Rectal smooth muscle tissue (tissue), 1 donor: ENCODE measurements around the gene RABGAP1.

Experiments used
- H3K27ac ChIP-seq: one replicate; pipeline ENCODE4 v1.7.0; 2013; ENCODE audit warnings: low read depth, low read length, inconsistent platforms
- H3K27me3 ChIP-seq: one replicate; pipeline ENCODE4 v1.7.0; 2013; ENCODE audit warnings: low read length; ENCODE audit not compliant: control insufficient read depth, insufficient read depth
- H3K36me3 ChIP-seq: one replicate; pipeline ENCODE4 v1.7.0; 2013; ENCODE audit warnings: low read length; ENCODE audit not compliant: control insufficient read depth, insufficient read depth
- H3K4me1 ChIP-seq: one replicate; pipeline ENCODE4 v1.7.0; 2013; ENCODE audit warnings: low read length; ENCODE audit not compliant: control insufficient read depth, insufficient read depth
- H3K4me3 ChIP-seq: one replicate; pipeline ENCODE4 v1.7.0; 2013; ENCODE audit warnings: low read length
- H3K9ac ChIP-seq: one replicate; pipeline ENCODE4 v1.7.0; 2013; ENCODE audit warnings: low read length

The RABGAP1 gene

DNA sequence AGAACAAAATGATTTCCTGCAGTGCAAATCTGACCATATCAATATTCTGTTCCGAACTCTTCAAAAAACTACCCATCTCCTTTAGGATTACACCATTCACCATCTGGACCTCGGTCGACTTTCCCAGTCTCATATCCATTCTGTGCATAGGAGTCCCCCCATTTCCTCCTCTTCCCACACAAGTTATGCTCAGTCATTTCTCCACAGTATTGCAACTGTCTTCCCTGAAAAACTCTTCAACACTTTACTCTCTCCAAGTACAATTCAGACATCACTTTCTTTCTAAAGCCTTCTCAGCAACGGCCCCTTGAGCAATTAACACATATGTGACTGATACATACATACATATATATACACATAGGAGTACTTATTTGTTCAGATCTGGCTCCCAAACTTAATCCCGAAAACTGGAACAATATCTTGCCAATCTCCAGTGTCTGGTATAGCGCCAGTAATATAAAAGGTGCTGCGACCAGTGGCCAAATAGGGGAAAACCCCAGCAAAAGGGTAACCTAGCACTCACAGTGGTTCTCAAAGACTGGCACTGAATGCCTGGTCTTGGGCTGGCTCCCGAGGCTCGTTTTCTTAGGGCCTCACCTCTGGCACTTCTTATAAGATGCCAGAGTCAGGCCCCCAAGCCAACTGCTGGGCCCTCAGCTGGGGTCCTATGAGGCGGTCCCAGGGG, 10.1 kb upstream of the RABGAP1 start:
- Histone ChIP-seq H3K27ac (peak overlapping the region; percentile 83), H3K36me3 (no peaks in the 10 kb centered on the region), H3K27me3 (no peaks in the 10 kb centered on the region), H3K4me3 (peak overlapping the region; percentile 86), H3K4me1 (peaks cover 11% of the 10 kb centered on the region), H3K9ac (peak overlapping the region; percentile 51)

DNA sequence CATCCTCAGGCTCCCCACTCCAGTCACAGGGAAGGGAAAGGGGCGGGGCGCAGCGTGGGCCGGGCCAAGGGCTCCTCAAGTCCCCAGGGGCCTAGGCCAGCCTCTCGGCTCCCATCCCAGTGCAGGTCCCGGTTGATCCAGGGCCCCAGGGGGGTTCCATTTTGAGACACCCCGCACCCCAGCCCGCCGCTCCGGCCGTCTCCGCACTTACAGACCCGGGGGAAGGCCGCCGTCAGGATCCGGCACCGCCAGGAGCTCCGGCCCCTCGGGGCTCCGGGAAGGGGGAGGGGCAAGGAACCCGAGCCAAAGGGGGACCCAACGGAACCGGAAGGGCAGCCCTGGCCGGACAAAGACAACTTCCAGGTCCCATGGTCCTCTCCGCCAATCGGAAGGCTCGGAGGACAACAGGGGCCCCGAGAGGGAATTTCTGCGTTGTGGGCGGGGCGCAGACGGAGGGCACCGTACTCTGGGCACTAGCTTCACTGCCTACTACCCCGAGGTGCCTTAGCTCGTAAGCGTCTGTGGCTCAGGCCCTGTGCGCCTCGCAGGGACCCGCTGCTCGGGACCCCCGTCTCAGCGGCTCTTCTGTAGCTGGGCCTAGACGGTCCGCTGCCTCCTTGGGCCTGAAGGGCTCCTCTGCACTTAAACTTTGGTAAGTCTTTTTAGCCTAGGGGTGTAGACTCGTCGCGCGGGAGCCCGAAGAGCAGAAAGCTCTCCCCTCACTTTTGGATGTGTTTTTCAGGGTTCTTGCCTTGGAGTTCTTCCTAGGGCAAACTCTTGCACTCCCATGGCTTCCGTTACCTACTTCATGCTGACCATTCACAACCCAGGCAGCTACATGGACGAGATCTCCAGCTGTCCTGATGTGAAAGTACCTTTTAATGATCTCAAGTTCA, 9.3 kb upstream of the RABGAP1 start, which contains the start of gene ZBTB26:
TSS of gene ZBTB26 (minus strand) at position 287 of the 896 bp plus-strand sequence. CDS start 11,578 bp downstream, outside the sequence.
- H3K9ac ChIP-seq = peak within 1 kb of the TSS; percentile 59
- H3K4me3 ChIP-seq = peak within 1 kb of the TSS; percentile 86
- H3K27me3 ChIP-seq = no peaks in the 10 kb centered on the region
- H3K4me1 ChIP-seq = peaks cover 11% of the 10 kb centered on the region
- peak within 1 kb of the TSS; percentile 83 for H3K27ac ChIP-seq
- peaks cover 3% of the 10 kb centered on the region for H3K36me3 ChIP-seq

DNA sequence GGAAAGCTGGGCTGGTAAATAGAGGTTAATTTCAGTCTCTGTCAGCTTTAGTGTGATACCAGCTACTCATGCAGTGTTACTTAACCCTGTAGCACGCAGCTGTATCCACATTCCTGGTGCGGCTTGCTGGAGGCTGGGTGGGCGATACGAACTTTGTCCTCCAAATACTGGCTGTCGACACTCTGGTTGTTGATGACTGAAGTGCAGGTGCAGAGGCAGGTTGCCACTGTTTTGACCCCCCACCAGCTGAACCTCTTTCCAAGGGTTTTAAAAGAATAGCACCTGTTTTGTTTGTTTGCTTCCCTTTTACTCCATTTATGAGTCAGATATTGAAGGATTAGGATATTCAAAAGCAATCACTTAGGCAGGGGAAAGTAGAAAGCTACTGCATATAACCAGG, 4.4 kb upstream of the RABGAP1 start:
- H3K4me3 ChIP-seq = no peak overlapping the region
- no peak overlapping the region for H3K27ac ChIP-seq
- H3K9ac ChIP-seq = no peak overlapping the region
- H3K36me3 ChIP-seq = peaks cover 7% of the 10 kb centered on the region
- no peaks in the 10 kb centered on the region for H3K27me3 ChIP-seq
- peaks cover 10% of the 10 kb centered on the region for H3K4me1 ChIP-seq

DNA sequence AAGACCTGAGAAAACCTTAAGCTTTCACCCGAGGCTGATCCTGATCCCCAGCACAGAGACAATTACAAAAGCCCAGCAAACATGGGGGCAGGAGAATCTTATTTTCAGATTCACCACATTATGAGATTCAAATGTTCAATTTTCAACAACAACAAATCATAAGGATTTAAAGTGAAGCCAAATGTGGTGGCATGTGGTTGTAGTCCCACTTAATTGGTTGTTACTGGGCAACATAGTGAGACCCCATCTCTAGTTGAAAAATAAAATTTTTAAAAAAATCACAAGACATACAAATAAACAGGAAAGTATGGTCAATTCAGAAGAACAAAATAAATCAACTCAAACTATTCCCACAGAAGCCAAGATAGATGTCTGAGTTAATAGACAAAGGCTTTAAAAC, 3.9 kb upstream of the RABGAP1 start:
- no peak overlapping the region for H3K4me3 ChIP-seq
- no peaks in the 10 kb centered on the region for H3K27me3 ChIP-seq
- H3K36me3 ChIP-seq = peaks cover 7% of the 10 kb centered on the region
- no peak overlapping the region for H3K9ac ChIP-seq
- H3K27ac ChIP-seq = no peak overlapping the region
- H3K4me1 ChIP-seq = peaks cover 11% of the 10 kb centered on the region

DNA sequence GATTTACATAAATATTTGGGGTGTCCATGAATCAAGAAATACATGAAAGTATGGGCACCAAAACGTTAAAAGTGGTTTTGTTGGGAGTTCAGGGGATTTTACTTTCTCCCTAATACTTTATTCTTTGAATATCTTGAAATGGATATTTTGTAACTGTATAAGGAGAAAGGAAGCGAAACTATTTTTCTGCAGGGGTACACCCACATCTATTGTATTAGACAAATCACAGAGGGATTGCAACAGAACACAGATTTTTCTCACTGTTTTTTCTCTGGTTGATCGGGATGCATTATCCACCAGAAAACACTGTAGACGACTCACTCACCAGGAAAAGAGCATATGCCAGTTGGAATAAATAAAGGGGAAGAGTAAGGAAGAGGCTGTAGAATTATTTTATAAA, 1.2 kb upstream of the RABGAP1 start:
- H3K4me3 ChIP-seq = no peak overlapping the region
- no peak overlapping the region for H3K9ac ChIP-seq
- no peak overlapping the region for H3K27ac ChIP-seq
- no peaks in the 10 kb centered on the region for H3K27me3 ChIP-seq
- peaks cover 7% of the 10 kb centered on the region for H3K36me3 ChIP-seq
- peaks cover 5% of the 10 kb centered on the region for H3K4me1 ChIP-seq

DNA sequence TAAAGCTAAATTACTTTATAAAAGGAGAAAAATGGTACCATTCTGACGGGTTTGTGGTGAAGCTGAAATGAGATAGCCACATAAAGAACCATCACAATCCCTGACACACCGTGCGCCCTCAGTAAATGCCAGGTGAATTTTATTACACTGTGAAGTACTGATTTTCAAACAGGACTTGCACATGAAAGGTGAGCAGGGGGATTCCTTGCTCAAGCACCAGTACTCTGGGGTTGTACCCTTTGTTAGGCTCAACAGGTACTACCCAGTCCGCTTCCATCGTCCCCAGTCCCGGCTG, 419 bp upstream of the RABGAP1 start:
- H3K27ac ChIP-seq = peak overlapping the region; percentile 82
- H3K9ac ChIP-seq = peak overlapping the region; percentile 45
- peaks cover 11% of the 10 kb centered on the region for H3K4me1 ChIP-seq
- no peaks in the 10 kb centered on the region for H3K27me3 ChIP-seq
- peaks cover 7% of the 10 kb centered on the region for H3K36me3 ChIP-seq
- H3K4me3 ChIP-seq = peak overlapping the region; percentile 76

DNA sequence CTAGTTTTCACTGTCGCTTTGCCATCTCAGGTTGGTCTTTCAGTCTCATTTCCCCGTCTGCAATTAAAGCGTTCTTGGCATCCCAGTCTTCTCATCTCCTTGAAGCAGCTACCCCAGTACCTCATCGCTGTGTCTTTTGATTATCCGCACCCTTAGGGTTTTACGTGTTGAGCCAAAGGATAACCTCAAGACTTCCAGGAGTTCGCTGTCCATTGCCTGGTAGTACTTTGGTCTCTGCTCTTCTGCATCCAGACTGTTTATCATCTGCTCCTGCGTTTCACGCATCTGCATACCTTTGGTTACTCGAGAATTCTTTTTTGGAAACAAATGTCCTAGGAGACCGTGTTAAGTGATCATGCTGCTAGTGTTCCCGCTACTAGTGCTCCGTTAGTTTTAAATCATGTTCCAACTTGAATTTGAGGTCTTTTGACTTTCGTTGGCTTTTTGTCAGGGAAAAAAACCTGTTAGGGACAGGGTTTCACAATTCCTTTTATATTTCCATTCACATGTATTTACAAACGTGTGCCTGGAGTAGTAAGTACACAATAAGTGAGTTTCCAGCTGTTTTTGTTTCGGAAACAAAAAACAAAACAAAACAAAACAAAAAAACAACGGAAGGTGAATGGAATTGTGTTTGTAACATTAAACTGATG, 888 bp downstream of the RABGAP1 start:
- peak overlapping the region; percentile 93 for H3K9ac ChIP-seq
- H3K27ac ChIP-seq = peak overlapping the region; percentile 96
- H3K4me3 ChIP-seq = peak overlapping the region; percentile 97
- H3K27me3 ChIP-seq = no peaks in the 10 kb centered on the region
- H3K4me1 ChIP-seq = peaks cover 22% of the 10 kb centered on the region
- peaks cover 1% of the 10 kb centered on the region for H3K36me3 ChIP-seq

DNA sequence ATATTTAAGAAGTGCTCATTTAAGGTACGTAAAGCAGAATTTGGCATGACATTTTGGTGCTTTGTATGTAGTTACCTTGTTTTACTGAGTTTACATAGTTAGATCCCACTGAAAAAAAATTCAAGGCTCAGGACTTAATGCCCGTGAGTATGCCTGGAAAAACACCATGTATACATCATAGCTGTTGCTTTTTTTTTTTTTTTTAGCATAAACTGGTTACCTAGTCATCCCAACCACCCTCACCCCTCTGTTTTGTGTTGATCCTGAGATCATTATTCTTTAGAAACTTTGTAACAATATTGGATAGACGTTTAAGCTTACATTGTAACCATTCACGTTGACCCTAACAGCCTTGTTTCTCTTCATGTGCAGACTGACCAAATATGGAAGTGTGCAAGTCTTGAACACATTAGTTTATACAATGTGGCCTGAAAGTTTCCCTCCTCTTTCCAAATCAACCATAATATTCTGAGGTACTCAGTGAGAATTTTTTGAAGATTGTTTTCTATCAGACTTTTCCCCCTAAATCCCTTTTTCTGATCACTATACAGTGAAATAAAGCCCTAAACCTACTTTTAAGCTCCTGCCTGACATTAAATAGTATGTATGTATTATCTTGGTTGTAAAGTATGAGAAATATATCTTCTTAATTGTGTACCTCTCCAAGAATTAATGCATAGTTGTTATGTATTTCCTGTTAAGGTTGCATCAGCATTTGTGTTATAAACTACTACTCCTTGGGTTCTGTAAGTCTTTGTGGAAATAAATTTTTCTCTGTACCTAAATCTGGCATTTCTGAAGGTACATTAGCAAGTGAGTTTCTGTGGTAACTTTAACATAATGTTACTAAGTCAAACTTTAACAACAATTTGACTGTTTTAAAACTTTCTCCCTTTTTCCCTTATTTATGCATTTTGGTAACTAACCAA, 4.4 kb downstream of the RABGAP1 start:
- no peaks in the 10 kb centered on the region for H3K27me3 ChIP-seq
- no peaks in the 10 kb centered on the region for H3K36me3 ChIP-seq
- peaks cover 28% of the 10 kb centered on the region for H3K4me1 ChIP-seq
- H3K4me3 ChIP-seq = peak overlapping the region; percentile 7
- peak overlapping the region; percentile 86 for H3K27ac ChIP-seq
- no peak overlapping the region for H3K9ac ChIP-seq

DNA sequence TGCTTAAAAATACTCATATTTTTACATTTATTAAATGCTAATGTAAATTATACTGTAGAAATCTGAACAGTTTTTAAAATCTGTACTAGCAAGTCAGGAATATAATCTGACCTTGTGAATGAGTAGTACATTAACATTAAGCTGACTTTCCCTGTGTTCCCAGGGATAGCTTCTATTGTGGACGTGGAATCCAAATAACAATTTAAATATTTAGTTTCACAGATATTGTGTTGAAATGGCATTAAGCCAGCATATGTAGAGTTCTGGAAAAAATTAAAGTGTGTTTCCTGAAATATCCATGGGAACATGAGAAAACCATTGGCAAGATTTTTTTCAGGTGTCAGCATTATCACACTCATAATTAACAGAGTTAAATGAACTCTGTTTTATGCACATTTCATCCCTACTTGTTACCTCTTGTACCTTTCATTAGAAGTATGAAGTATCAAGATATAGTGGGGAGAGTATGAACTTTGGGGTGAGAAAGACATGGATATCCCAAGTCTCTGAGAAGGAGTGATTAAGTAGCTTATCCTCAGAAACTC, 5.7 kb downstream of the RABGAP1 start:
- H3K27ac ChIP-seq = peak overlapping the region; percentile 86
- no peak overlapping the region for H3K9ac ChIP-seq
- H3K4me3 ChIP-seq = no peak overlapping the region
- H3K36me3 ChIP-seq = no peaks in the 10 kb centered on the region
- H3K4me1 ChIP-seq = peaks cover 26% of the 10 kb centered on the region
- no peaks in the 10 kb centered on the region for H3K27me3 ChIP-seq

DNA sequence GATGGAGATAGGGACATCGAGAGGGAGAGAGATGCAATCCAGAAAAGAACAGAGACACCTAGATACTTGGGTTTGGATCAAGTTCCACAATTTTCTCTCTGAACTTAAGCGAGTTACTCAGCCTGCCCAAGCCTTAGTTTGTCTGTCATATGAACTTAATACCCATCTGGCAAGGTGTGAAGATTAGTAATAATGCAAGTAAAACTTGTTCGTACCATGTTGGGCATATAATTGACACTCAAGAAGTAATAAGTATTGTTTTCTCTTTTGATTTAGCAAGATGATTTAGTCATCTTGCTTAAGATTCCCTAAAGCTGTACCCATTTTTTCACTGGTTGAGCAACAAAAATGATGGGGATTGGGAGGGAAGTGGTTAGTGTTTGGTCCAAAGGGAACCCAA, 7.5 kb downstream of the RABGAP1 start:
- H3K27ac ChIP-seq = peak overlapping the region; percentile 11
- no peaks in the 10 kb centered on the region for H3K27me3 ChIP-seq
- no peak overlapping the region for H3K9ac ChIP-seq
- no peaks in the 10 kb centered on the region for H3K36me3 ChIP-seq
- H3K4me1 ChIP-seq = peaks cover 23% of the 10 kb centered on the region
- H3K4me3 ChIP-seq = no peak overlapping the region

DNA sequence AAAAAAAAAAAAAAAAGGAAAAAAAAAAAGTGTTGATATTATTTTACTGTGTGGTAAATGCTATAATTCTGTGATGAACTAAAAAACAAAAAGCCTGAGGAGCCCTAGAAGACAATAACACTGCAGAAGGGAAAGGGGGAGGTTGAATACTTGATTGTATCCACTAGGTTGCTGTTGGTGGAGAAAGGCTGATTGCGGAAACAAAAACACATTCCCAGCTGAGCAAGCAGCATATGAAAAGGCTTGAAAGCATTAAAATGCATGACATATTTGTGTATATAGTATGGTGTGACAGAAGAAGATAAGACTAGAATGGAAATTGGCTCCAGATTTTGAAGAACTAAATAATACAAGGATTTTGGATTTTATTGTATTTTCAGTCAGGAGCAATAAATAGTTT, 8.9 kb downstream of the RABGAP1 start:
- peaks cover 24% of the 10 kb centered on the region for H3K4me1 ChIP-seq

More for the DNA sequence above, 8.9 kb downstream of the RABGAP1 start:
- no peak overlapping the region for H3K4me3 ChIP-seq
- no peak overlapping the region for H3K27ac ChIP-seq
- H3K27me3 ChIP-seq = no peaks in the 10 kb centered on the region
- no peaks in the 10 kb centered on the region for H3K36me3 ChIP-seq
- no peak overlapping the region for H3K9ac ChIP-seq
